Transverse colon (tissue), 4 donors: ENCODE measurements around the gene OR12D1. TPM values are rescaled to one million over a fixed set of nuclear protein-coding genes. Genes with fewer than 3 reads are reported as not detected.

Experiments
- DNase-seq: peaks from one replicate; pipeline ENCODE4 v3.0.0-alpha.2; 2019
- H3K27ac ChIP-seq, 4 donors: fragments of 200-600 bp; sonication (generic); 2 replicates each; pipeline ENCODE4 v1.5.1; 2016 to 2018; ENCODE audit warnings: inconsistent platforms in 4 of 4
- H3K27me3 ChIP-seq: fragments of 200-600 bp; sonication (generic); 2 replicates; pipeline ENCODE4 v1.5.1; 2017; ENCODE audit warnings: inconsistent platforms
- H3K36me3 ChIP-seq, 4 donors: fragments of 200-600 bp; sonication (generic); 2 replicates each; pipeline ENCODE4 v1.5.1; 2017 to 2019; ENCODE audit warnings: inconsistent platforms in 4 of 4
- H3K4me1 ChIP-seq, 4 donors: fragments of 200-600 bp; sonication (generic); 2 replicates each; pipeline ENCODE4 v1.5.1; 2017 to 2020; ENCODE audit warnings: inconsistent platforms in 4 of 4
- H3K4me3 ChIP-seq, 4 donors: fragments of 200-600 bp; sonication (generic); 1 replicate in 1 of 4; 2 replicates in 3 of 4; pipeline versions ENCODE4 v1.5.1 to v1.6.1; 2017 to 2019; ENCODE audit warnings: inconsistent platforms in 4 of 4
- H3K9me3 ChIP-seq, 2 donors: fragments of 200-600 bp; sonication (generic); 2 replicates each; pipeline ENCODE4 v1.5.1; 2017 to 2019; ENCODE audit warnings: inconsistent platforms in 2 of 2
- EP300 ChIP-seq: sonication (generic); formaldehyde crosslinking; IDR thresholded peaks from one replicate; pipeline ENCODE4 v1.6.1; 2017; ENCODE audit warnings: antibody characterized with exemption, low read depth
- POLR2A ChIP-seq: fragments of 450-650 bp; IDR thresholded peaks from one replicate; pipeline ENCODE4 v1.6.1; 2016; ENCODE audit warnings: antibody characterized with exemption, mild to moderate bottlenecking, moderate library complexity
- POLR2AphosphoS5 ChIP-seq, 3 donors: sonication (generic); formaldehyde crosslinking; IDR thresholded peaks; one replicate each; pipeline ENCODE4 v1.6.1; 2016; ENCODE audit warnings: antibody characterized with exemption in 3 of 3
- WGBS, 2 donors: methylation state at CpG; one replicate each; pipeline ENCODE4 v1.1.5; 2018; ENCODE audit warnings: low coverage in 1 of 2; 5-methylcytosine and 5-hydroxymethylcytosine counted together
- in situ Hi-C, 4 donors: fragments of 200-750 bp; cut with MboI; loops; one replicate each; pipeline versions ENCODE4 v1.15.0 to v1.15.1; 2017; ENCODE audit warnings: low sequenced_read_pairs in 3 of 4, low pct_ligation_motif_present in 1 of 4, low pct_unique_long_range_greater_than_20kb in 1 of 4
- intact Hi-C: fragments of 100-400 bp; cut with DNase I; formaldehyde crosslinking; loops from one replicate; pipeline ENCODE4 v1.15.1; 2023; ENCODE audit warnings: low total_unique reads
- total RNA-seq, 4 donors: library from RNA; depleted of rRNA; stranded (reverse); fragments of >200 nt; gene quantifications; one replicate each; pipeline ENCODE4 v1.1.0, GENCODE V29; 2016
- TF ChIP-seq, protein P1 (sequence below), 5 experiments: fragments of 200-600 bp in 3 of 5; fragments of 450-650 bp in 2 of 5; sonication (generic) in 3 of 5; IDR thresholded peaks; 1 replicate in 2 of 5; 2 replicates in 3 of 5; pipeline ENCODE4 v1.5.1; 2016 to 2017; ENCODE audit warnings: antibody characterized with exemption in 5 of 5, inconsistent platforms in 3 of 5, mild to moderate bottlenecking in 2 of 5, moderate library complexity in 1 of 5

The OR12D1 gene
- total RNA-seq, 4 donors from 2014 or later: not detected

DNA sequence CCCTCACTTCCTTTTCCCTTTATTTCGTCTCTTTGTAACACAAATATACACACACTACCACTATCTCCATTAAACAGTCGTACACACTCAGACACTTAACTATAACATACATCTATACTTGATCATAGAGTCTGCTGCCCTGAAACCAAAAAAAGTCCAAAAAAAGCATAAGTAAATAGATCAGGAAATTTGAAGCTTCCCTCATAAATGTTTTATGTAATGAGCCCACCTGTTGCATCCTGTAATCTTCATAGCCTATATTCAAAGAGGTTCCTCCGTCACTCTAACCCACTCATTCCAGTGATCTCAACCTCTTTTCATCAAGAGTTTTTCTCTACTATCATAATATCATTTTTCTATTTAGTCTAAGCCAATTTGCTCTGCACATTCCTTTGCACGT lies 26.2 kb upstream of the OR12D1 start:
- H3K9me3 ChIP-seq: no peaks in the 10 kb centered on the region
- no peaks in the 10 kb centered on the region for H3K4me1 ChIP-seq
- in situ Hi-C loops (no loop called here), intact Hi-C loops (no loop called here)
- H3K4me3 ChIP-seq: no peak overlapping the region
- WGBS, 2 donors: 43 to 55% methylated on average over 4 of the region's 4 CpGs
- H3K27ac ChIP-seq: no peak overlapping the region
- H3K27me3 ChIP-seq: no peaks in the 10 kb centered on the region
- no peak for TF ChIP-seq POLR2AphosphoS5 (IDR thresholded peaks at IDR 0.05)
- no peak for TF ChIP-seq POLR2A
- no peak for TF ChIP-seq EP300
- TF ChIP-seq, protein P1, sequence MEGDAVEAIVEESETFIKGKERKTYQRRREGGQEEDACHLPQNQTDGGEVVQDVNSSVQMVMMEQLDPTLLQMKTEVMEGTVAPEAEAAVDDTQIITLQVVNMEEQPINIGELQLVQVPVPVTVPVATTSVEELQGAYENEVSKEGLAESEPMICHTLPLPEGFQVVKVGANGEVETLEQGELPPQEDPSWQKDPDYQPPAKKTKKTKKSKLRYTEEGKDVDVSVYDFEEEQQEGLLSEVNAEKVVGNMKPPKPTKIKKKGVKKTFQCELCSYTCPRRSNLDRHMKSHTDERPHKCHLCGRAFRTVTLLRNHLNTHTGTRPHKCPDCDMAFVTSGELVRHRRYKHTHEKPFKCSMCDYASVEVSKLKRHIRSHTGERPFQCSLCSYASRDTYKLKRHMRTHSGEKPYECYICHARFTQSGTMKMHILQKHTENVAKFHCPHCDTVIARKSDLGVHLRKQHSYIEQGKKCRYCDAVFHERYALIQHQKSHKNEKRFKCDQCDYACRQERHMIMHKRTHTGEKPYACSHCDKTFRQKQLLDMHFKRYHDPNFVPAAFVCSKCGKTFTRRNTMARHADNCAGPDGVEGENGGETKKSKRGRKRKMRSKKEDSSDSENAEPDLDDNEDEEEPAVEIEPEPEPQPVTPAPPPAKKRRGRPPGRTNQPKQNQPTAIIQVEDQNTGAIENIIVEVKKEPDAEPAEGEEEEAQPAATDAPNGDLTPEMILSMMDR (IDR thresholded peaks at IDR 0.05): no peak
- H3K36me3 ChIP-seq: no peaks in the 10 kb centered on the region
- no peak for DNase-seq

GRCh38 chr6:29395331-29395730 lies 19.4 kb upstream of the OR12D1 start, which contains the start of gene OR12D2:
OR12D2 (plus strand) TSS chr6:29395631; CDS start chr6:29396700, 1,069 bp downstream.
- no peak within 1 kb of the TSS for H3K4me3 ChIP-seq
- no peak within 1 kb of the TSS for H3K27ac ChIP-seq
- intact Hi-C loops: no loop called here
- H3K36me3 ChIP-seq: no peaks in the 10 kb centered on the region
- H3K9me3 ChIP-seq: no peaks in the 10 kb centered on the region
- no peaks in the 10 kb centered on the region for H3K27me3 ChIP-seq
- DNase-seq: no peak
- in situ Hi-C loops: no loop called here
- TF ChIP-seq, protein P1 (IDR thresholded peaks at IDR 0.05): no peak
- TF ChIP-seq POLR2AphosphoS5 (IDR thresholded peaks at IDR 0.05): no peak
- no peak for TF ChIP-seq EP300
- TF ChIP-seq POLR2A: no peak
- H3K4me1 ChIP-seq: no peaks in the 10 kb centered on the region

- no peak for DNase-seq
- H3K27me3 ChIP-seq: no peaks in the 10 kb centered on the region
- H3K9me3 ChIP-seq: no peaks in the 10 kb centered on the region
- H3K4me1 ChIP-seq: no peaks in the 10 kb centered on the region
- in situ Hi-C loops (no loop called here), intact Hi-C loops (no loop called here)
- no peak overlapping the region for H3K27ac ChIP-seq
- H3K4me3 ChIP-seq: no peak overlapping the region
- 61 to 64% methylated on average over 2 of the region's 2 CpGs for WGBS, 2 donors
- TF ChIP-seq EP300 (no peak), POLR2AphosphoS5 (IDR thresholded peaks at IDR 0.05) (no peak), POLR2A (no peak)
- TF ChIP-seq, protein P1 (IDR thresholded peaks at IDR 0.05): no peak
- H3K36me3 ChIP-seq: no peaks in the 10 kb centered on the region
Observed at GRCh38 chr6:29399525-29399924, 15.2 kb upstream of the OR12D1 start.

GRCh38 chr6:29403801-29404200 lies 10.9 kb upstream of the OR12D1 start:
- Histone ChIP-seq H3K4me3 (no peak overlapping the region), H3K36me3 (no peaks in the 10 kb centered on the region), H3K27ac (no peak overlapping the region), H3K4me1 (no peaks in the 10 kb centered on the region), H3K27me3 (no peaks in the 10 kb centered on the region), H3K9me3 (no peaks in the 10 kb centered on the region)
- intact Hi-C loops: no loop called here
- in situ Hi-C loops: no loop called here
- TF ChIP-seq, protein P1 (IDR thresholded peaks at IDR 0.05): no peak
- TF ChIP-seq POLR2A: no peak
- no peak for TF ChIP-seq EP300
- TF ChIP-seq POLR2AphosphoS5 (IDR thresholded peaks at IDR 0.05): no peak
- DNase-seq: no peak
- 25 to 93% methylated on average over 1 of the region's 1 CpG for WGBS, 2 donors
